ENCODE data around the gene PRX. TPM values are rescaled to one million over a fixed set of nuclear protein-coding genes. Genes with fewer than 3 reads are reported as not detected.

The PRX gene
- total RNA-seq, 1 experiment from 2014 or later, result 1.6 TPM

- no peaks in the 10 kb centered on the region for H3K9me3 Mint-ChIP-seq (ENCODE audit: low read depth, unreplicated experiment)
These were observed 32.6 kb upstream of the PRX start for GRCh38 chr19:40445780-40446262.

GRCh38 chr19:40444825-40445312, 31.7 kb upstream of the PRX start:
- Mint-ChIP-seq H3K4me3 (ENCODE audit: low read depth, unreplicated experiment) (peak overlapping the region; percentile 90), H3K27me3 (ENCODE audit: unreplicated experiment) (no peaks in the 10 kb centered on the region), H3K4me1 (ENCODE audit: low read depth, unreplicated experiment) (peaks cover 15% of the 10 kb centered on the region), H3K27ac (ENCODE audit: unreplicated experiment) (peak overlapping the region; percentile 92), H3K9me3 (ENCODE audit: low read depth, unreplicated experiment) (no peaks in the 10 kb centered on the region), H3K36me3 (ENCODE audit: insufficient read depth, unreplicated experiment) (peaks cover 68% of the 10 kb centered on the region)
- TSS peak; percentile 78 for BruUV-seq (replicated peaks)
- CTCF ChIA-PET, result interaction anchor here (0.6 to 1.4 kb wide), 3 partner anchors 19 to 24 kb away, joined by 3 to 7 read pairs (median 3); partner anchors contain the start of gene SERTAD1
- TF ChIP-seq CTCF (IDR thresholded peaks at IDR 0.05; ENCODE audit: unreplicated experiment), result no peak
- no peak for DNase-seq
- intact Hi-C loops (cut with micrococcal nuclease; ENCODE audit: unreplicated experiment), result loop anchor here (10.0 kb wide), 1 partner anchor 140 kb away; no protein-coding TSS in a partner anchor

More at GRCh38 chr19:40445780-40446262, 32.6 kb upstream of the PRX start:
- CTCF ChIA-PET, result no interaction called here
- BruUV-seq (replicated peaks), result no TSS peak
- Mint-ChIP-seq H3K4me3 (ENCODE audit: low read depth, unreplicated experiment) (no peak overlapping the region), H3K36me3 (ENCODE audit: insufficient read depth, unreplicated experiment) (peaks cover 68% of the 10 kb centered on the region), H3K4me1 (ENCODE audit: low read depth, unreplicated experiment) (peaks cover 14% of the 10 kb centered on the region), H3K27ac (ENCODE audit: unreplicated experiment) (peak overlapping the region; percentile 29), H3K27me3 (ENCODE audit: unreplicated experiment) (no peaks in the 10 kb centered on the region)
- intact Hi-C loops (cut with micrococcal nuclease; ENCODE audit: unreplicated experiment), result loop anchor here (10.0 kb wide), 1 partner anchor 141 kb away; no protein-coding TSS in a partner anchor
- no peak for TF ChIP-seq CTCF (IDR thresholded peaks at IDR 0.05; ENCODE audit: unreplicated experiment)
- DNase-seq, result no peak

- H3K27ac Mint-ChIP-seq (ENCODE audit: unreplicated experiment), result peak within 1 kb of the TSS; percentile 92
- CTCF ChIA-PET, result interaction anchor here (0.6 to 1.4 kb wide), 5 partner anchors 18 to 504 kb away, joined by 3 to 7 read pairs (median 3); partner anchors contain the start of gene SERTAD1
- H3K4me3 Mint-ChIP-seq (ENCODE audit: low read depth, unreplicated experiment), result peak within 1 kb of the TSS; percentile 90
- H3K9me3 Mint-ChIP-seq (ENCODE audit: low read depth, unreplicated experiment), result no peaks in the 10 kb centered on the region
- no peaks in the 10 kb centered on the region for H3K27me3 Mint-ChIP-seq (ENCODE audit: unreplicated experiment)
- H3K36me3 Mint-ChIP-seq (ENCODE audit: insufficient read depth, unreplicated experiment), result peaks cover 69% of the 10 kb centered on the region
- DNase-seq, result peak; percentile 100
- no TSS peak for BruUV-seq (replicated peaks)
- TF ChIP-seq CTCF (IDR thresholded peaks at IDR 0.05; ENCODE audit: unreplicated experiment), result no peak
- intact Hi-C loops (cut with micrococcal nuclease; ENCODE audit: unreplicated experiment), result loop anchor here (10.0 kb wide), 1 partner anchor 139 kb away; no protein-coding TSS in a partner anchor
- H3K4me1 Mint-ChIP-seq (ENCODE audit: low read depth, unreplicated experiment), result peaks cover 22% of the 10 kb centered on the region
These were observed 31.0 kb upstream of the PRX start, which contains the start of gene SERTAD3 for GRCh38 chr19:40444000-40444824. Gene SERTAD3, minus strand, starts transcription at chr19:40444335. Its CDS starts 2,255 bp downstream, at chr19:40442080.

- peak overlapping the region; percentile 92 for H3K27ac Mint-ChIP-seq (ENCODE audit: unreplicated experiment)
- BruUV-seq (replicated peaks), result TSS peak; percentile 86
- peak overlapping the region; percentile 90 for H3K4me3 Mint-ChIP-seq (ENCODE audit: low read depth, unreplicated experiment)
- no peaks in the 10 kb centered on the region for H3K9me3 Mint-ChIP-seq (ENCODE audit: low read depth, unreplicated experiment)
- H3K27me3 Mint-ChIP-seq (ENCODE audit: unreplicated experiment), result no peaks in the 10 kb centered on the region
- intact Hi-C loops (cut with micrococcal nuclease; ENCODE audit: unreplicated experiment), result loop anchor here (10.0 kb wide), 1 partner anchor 139 kb away; no protein-coding TSS in a partner anchor
- DNase-seq, result peak; percentile 100
- H3K4me1 Mint-ChIP-seq (ENCODE audit: low read depth, unreplicated experiment), result peaks cover 25% of the 10 kb centered on the region
- H3K36me3 Mint-ChIP-seq (ENCODE audit: insufficient read depth, unreplicated experiment), result peaks cover 71% of the 10 kb centered on the region
- CTCF ChIA-PET, result interaction anchor here (0.5 to 2.3 kb wide), 15 partner anchors 10 to 503 kb away, joined by 3 to 18 read pairs (median 5); partner anchors contain the start of genes BLVRB, PRX and SERTAD1
- no peak for TF ChIP-seq CTCF (IDR thresholded peaks at IDR 0.05; ENCODE audit: unreplicated experiment)
These were observed 30.2 kb upstream of the PRX start for GRCh38 chr19:40443131-40443999.

Measured in Calu3 (cell line).